ENCODE data around the gene PLCH1.

Gene PLCH1

GRCh38 chr3:155377071-155377470, 367.8 kb downstream of the PLCH1 start:
- no peak for DNase-seq (ENCODE audit: low spot score)

GRCh38 chr3:155372281-155372680, 372.6 kb downstream of the PLCH1 start:
- no peak for DNase-seq (ENCODE audit: low spot score)

GRCh38 chr3:155370764-155371503, 373.9 kb downstream of the PLCH1 start:
- no peak for DNase-seq (ENCODE audit: low spot score)

GRCh38 chr3:155370198-155370597, 374.7 kb downstream of the PLCH1 start:
- no peak for DNase-seq (ENCODE audit: low spot score)

- DNase-seq (ENCODE audit: low spot score), result no peak
Measured at GRCh38 chr3:155369735-155370134, 375.1 kb downstream of the PLCH1 start.

- no peak for DNase-seq (ENCODE audit: low spot score)
Measured at GRCh38 chr3:155369244-155369643, 375.6 kb downstream of the PLCH1 start.

GRCh38 chr3:155368786-155369185, 376.1 kb downstream of the PLCH1 start:
- DNase-seq (ENCODE audit: low spot score), result no peak

GRCh38 chr3:155367506-155367905, 377.4 kb downstream of the PLCH1 start:
- no peak for DNase-seq (ENCODE audit: low spot score)

GRCh38 chr3:155365178-155365783, 379.6 kb downstream of the PLCH1 start:
- DNase-seq (ENCODE audit: low spot score), result no peak

- no peak for DNase-seq (ENCODE audit: low spot score)
Measured at GRCh38 chr3:155364492-155364891, 380.4 kb downstream of the PLCH1 start.

GRCh38 chr3:155363690-155364070, 381.2 kb downstream of the PLCH1 start:
- DNase-seq (ENCODE audit: low spot score), result no peak

GRCh38 chr3:155362808-155363689, 381.8 kb downstream of the PLCH1 start:
- no peak for DNase-seq (ENCODE audit: low spot score)

GRCh38 chr3:155360281-155360680, 384.6 kb downstream of the PLCH1 start:
- no peak for DNase-seq (ENCODE audit: low spot score)

- peak; percentile 16 for DNase-seq (ENCODE audit: low spot score)
Measured at GRCh38 chr3:155356594-155357370, 388.1 kb downstream of the PLCH1 start.

GRCh38 chr3:155354658-155355057, 390.2 kb downstream of the PLCH1 start:
- no peak for DNase-seq (ENCODE audit: low spot score)

- DNase-seq (ENCODE audit: low spot score), result peak; percentile 44
Measured at GRCh38 chr3:155352900-155353490, 391.9 kb downstream of the PLCH1 start.

- DNase-seq (ENCODE audit: low spot score), result no peak
Measured at GRCh38 chr3:155350571-155350970, 394.3 kb downstream of the PLCH1 start.

GRCh38 chr3:155347901-155348300, 397.0 kb downstream of the PLCH1 start:
- DNase-seq (ENCODE audit: low spot score), result no peak

GRCh38 chr3:155342344-155342743, 402.5 kb downstream of the PLCH1 start:
- DNase-seq (ENCODE audit: low spot score), result no peak

- no peak for DNase-seq (ENCODE audit: low spot score)
Measured at GRCh38 chr3:155339052-155339451, 405.8 kb downstream of the PLCH1 start.

GRCh38 chr3:155335724-155336354, 409.0 kb downstream of the PLCH1 start:
- DNase-seq (ENCODE audit: low spot score), result no peak
